Measurements from ENCODE around the gene LSM12.

GRCh38 chr17:44105941-44106340 lies 39.5 kb upstream of the LSM12 start:
- TF ChIP-seq CTCF (IDR thresholded peaks at IDR 0.05) (no peak), POLR2A (IDR thresholded peaks at IDR 0.05) (no peak)
